HG03064 (cell line): Measurements from ENCODE around the gene PAPPA.
A peak's percentile ranks its signal among the peaks of the same experiment; 100 is the strongest.

Experiments used
- ATAC-seq: cut with Tn5 transposase; IDR thresholded peaks from one replicate; pipeline ENCODE4 v1.9.1; 2021; ENCODE audit warnings: low read depth; ENCODE audit not compliant: unreplicated experiment

The PAPPA gene

DNA sequence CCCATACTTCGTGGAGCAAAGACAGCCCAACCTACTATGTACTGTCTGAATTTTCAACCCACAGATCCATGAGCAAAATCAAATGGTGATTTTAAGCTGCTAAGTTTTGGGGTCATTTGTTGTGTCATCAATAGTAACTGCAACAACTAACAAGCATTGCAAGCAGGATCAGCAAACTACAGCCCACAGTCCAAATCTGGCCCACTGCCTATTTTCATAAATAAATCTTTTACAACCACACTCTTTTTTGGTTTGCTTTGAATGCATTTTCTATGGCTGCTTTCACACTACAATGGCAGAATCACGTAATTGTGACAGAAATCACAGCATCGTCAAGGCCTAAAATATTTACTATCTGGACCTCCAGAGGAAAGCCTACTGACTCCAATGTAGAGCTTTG lies 296.4 kb downstream of the PAPPA start:
- no peak for ATAC-seq

DNA sequence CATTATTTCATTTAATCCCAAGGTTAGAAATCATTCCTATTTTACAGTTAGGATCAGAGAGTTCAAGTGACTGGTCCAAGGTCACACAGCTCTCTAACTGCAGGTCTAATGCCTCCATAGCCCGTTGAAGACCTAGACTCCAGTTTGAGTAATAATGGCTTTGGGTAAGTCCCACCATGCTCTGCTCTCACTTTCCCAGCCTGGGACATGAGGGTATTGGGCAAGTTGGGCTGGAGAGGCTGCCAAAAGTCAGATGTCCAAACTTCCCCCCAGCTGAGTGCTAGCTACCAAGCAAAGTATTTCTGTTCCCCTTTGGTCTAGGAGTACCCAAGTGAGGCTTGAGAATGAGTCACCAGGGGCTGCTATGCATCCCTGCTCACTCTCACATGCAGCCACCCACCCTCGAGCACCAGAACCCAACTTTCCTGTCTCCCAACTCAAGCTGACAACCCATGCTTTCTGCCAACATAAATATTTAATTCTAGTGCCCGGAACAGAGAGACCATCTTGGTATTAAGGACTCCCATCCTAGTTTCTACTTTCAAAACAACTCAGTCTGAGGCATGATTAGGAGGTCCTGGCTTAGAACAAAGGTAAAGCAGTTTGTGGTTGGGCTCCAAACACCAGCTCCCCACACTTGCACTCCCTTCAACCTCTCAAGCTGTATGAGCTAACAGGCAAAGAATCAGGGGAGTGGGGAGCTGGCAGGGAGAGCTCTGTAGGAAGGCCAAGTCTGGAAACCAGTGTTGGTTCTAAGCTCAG lies 297.0 kb downstream of the PAPPA start:
- ATAC-seq: peak; percentile 90

DNA sequence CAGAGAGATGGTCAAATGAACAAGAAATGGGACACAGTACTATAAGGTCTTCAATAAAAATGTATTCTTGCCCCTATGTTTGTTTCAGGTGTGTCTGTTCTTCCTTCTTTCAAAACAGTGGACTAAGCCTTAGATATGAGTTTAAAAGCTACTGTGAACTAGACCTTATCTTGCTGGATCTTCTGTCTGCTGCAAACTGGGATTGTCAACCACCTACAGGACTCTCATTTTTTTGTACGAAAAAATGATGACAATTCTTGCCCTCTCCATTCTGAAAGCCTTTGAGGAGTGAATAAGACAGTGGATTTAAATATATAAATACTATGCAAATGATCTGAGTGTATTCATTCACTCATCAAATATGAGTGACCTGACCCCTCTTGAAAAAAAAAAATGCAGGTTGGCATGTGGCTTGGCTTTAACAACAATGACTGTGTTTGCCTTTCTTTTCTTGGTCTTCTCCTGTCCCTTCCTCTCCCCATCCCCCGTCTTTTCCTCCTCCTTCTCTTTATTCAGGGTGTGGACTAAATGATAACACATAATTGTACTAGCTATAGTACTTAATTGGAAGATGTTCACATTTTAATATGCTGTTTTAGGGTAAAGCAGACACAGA lies 298.0 kb downstream of the PAPPA start:
- no peak for ATAC-seq
